Esophagus (tissue), 2 donors: ENCODE data around the gene RHO. TPM values are rescaled to one million over a fixed set of nuclear protein-coding genes. Genes with fewer than 3 reads are reported as not detected.
A peak's percentile ranks its signal among the peaks of the same experiment; 100 is the strongest.

Experiments
- H3K27ac ChIP-seq, 2 donors: one replicate each; pipeline ENCODE4 v1.5.1; 2013; ENCODE audit warnings: low read depth in 2 of 2, mild to moderate bottlenecking in 2 of 2, inconsistent platforms in 1 of 2, low read length in 1 of 2, moderate library complexity in 1 of 2
- H3K27me3 ChIP-seq, 2 donors: one replicate each; pipeline ENCODE4 v1.6.1; 2013; ENCODE audit warnings: low read length in 2 of 2, control low read depth in 1 of 2, mild to moderate bottlenecking in 1 of 2; ENCODE audit not compliant: insufficient read depth in 2 of 2, control insufficient read depth in 1 of 2
- H3K36me3 ChIP-seq, 2 donors: one replicate each; pipeline ENCODE4 v1.6.1; 2013; ENCODE audit warnings: low read length in 1 of 2; ENCODE audit not compliant: control insufficient read depth in 2 of 2, insufficient read depth in 2 of 2
- H3K4me1 ChIP-seq, 2 donors: one replicate each; pipeline ENCODE4 v1.6.1; 2013; ENCODE audit warnings: low read length in 1 of 2; ENCODE audit not compliant: control insufficient read depth in 2 of 2, insufficient read depth in 2 of 2
- H3K4me3 ChIP-seq, 2 donors: one replicate each; pipeline ENCODE4 v1.5.1; 2013; ENCODE audit warnings: low read length in 2 of 2, mild to moderate bottlenecking in 2 of 2, low read depth in 1 of 2, moderate library complexity in 1 of 2
- H3K9me3 ChIP-seq, 2 donors: one replicate each; pipeline ENCODE4 v1.6.1; 2013; ENCODE audit warnings: mild to moderate bottlenecking in 2 of 2, low read depth in 1 of 2, low read length in 1 of 2, moderate library complexity in 1 of 2; ENCODE audit not compliant: control insufficient read depth in 2 of 2, insufficient read depth in 1 of 2
- WGBS, 2 donors: extraction: QIAGEN DNeasy Blood & Tissue Kit; methylation state at CpG; one replicate each; pipeline ENCODE4 v1.1.7; 2013; 5-methylcytosine and 5-hydroxymethylcytosine counted together
- polyA plus RNA-seq, 2 donors: library from polyadenylated mRNA; stranded (reverse); fragments of 200-250 nt; gene quantifications; one replicate each; pipeline ENCODE4 v1.2.3, GENCODE V29; 2013
- donor health status: healthy with polysubstance abuse.
- donor health status: Bipolar disorder and iron deficiency.

Gene RHO
- polyA plus RNA-seq, 2 donors: not detected

DNA sequence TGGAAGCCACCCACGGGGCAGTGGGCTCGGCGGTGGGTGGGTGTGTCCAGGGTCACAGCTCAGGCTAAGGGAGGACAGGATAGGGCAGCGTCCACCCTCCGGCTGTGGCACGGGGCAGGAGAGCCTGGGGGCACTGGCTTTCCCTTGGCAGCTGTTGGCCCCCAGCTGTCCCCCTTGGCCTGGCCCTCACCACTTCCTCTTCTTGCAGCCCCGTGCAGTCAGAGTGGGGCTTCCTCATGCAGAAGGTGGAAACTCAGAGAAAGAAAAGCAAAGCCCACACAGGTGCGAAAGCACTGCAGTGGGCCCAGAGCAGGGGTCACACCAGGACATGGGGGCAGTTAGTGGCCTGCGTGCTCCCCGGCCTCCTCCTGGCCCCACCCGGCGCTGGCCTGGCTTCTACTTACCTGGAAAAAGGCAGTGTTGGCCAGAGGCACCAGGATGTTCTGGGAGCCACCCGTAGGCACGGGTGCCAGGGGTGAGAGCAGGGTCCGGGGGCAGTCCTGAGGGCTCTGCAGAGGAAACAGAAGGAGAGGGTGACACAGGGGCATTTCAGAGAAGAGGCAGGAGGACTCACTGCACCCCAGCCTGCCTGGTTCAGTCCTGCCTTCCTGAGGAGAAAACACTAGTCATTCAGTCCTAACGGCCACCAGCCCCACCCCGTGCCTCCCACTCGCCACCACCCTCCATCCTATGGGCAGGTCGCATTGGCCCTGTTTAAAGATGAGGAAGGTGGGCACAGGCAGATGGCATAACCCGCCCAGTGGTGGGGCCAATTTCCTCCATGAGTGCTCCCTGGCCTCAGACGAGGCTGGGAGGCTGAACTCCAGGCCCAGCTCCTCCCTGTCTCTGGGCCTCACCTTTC is 49.7 kb downstream of the RHO start:
- WGBS, 2 donors: 71 to 72% methylated on average over 21 of the region's 21 CpGs
- Histone ChIP-seq H3K27me3 (no peaks in the 10 kb centered on the region), H3K27ac (peak overlapping the region; percentile 38 to 66), H3K4me3 (no peak overlapping the region), H3K4me1 (peaks cover 2 to 14% of the 10 kb centered on the region in 2 donors), H3K36me3 (peaks cover 0 to 7% of the 10 kb centered on the region in 2 donors), H3K9me3 (no peaks in the 10 kb centered on the region)

DNA sequence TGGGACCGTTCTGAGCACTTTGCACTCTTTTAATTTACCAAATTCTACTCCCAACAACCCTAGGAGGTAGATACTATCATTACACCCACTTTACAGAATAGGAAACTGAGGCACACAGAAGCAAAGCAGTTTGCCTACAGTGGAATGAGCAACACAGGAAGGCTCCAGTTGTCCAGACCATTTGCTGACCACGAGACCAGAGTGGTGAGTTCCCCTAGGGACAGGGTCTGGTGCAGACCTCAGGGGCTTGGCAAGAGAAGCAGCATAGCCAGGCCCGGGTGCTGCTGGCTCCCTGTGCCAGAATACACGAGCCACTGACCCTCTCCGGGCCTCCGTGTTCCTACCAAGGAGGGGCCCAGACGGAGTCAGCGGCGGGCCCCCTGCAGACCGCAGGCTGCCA is 51.6 kb downstream of the RHO start:
- 86% methylated on average over 10 of the region's 10 CpGs for WGBS, 2 donors
- Histone ChIP-seq H3K36me3 (peaks cover 0 to 7% of the 10 kb centered on the region in 2 donors), H3K4me3 (no peak overlapping the region), H3K9me3 (no peaks in the 10 kb centered on the region), H3K4me1 (peaks cover 2 to 14% of the 10 kb centered on the region in 2 donors), H3K27me3 (no peaks in the 10 kb centered on the region), H3K27ac (no peak overlapping the region)

DNA sequence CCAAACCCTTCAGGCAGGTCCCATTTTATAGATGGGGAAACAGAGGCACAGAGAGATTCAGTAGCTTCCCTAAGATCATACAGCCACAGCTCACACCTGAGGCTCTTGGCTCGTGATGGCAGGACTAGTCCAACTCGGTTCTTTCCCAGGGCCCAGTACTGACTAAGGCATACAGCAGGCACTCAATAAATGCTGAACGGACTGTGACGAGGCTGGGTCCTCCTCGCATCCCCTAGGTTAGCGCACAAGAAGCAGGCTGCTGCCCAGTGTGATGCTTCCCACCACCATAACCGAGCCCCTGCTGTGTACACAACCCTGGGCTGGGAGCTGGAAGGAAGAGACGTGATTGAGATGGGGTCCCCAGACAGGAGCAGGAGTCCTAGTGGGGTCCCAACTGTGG is 53.2 kb downstream of the RHO start:
- no peak overlapping the region for H3K4me3 ChIP-seq
- H3K36me3 ChIP-seq: peaks cover 3 to 10% of the 10 kb centered on the region in 2 donors
- no peaks in the 10 kb centered on the region for H3K9me3 ChIP-seq
- no peak overlapping the region for H3K27ac ChIP-seq
- WGBS, 2 donors: 93% methylated on average over 8 of the region's 8 CpGs
- H3K4me1 ChIP-seq: peaks cover 2 to 11% of the 10 kb centered on the region in 2 donors
- H3K27me3 ChIP-seq: no peaks in the 10 kb centered on the region

DNA sequence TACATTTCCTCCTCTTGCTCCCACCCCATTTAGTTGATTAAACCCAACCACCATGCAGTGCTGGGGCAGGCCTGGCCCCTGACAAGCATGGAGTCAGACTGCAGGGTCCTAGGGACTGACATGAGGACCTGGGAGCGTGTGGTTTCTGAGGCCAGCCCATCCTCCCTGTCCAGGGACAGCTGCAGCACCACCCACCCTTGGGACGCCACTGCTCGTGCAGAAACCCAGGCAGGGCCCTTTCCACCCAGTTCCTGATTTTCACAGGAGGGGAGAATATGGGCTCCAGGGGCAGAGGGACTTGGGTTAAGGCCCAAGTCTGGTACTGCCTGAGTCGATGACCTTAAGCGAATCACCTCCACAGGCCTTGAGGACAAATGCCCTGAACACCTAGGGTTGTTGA is 54.4 kb downstream of the RHO start:
- no peak overlapping the region for H3K27ac ChIP-seq
- no peaks in the 10 kb centered on the region for H3K27me3 ChIP-seq
- H3K36me3 ChIP-seq: peaks cover 3 to 10% of the 10 kb centered on the region in 2 donors
- peaks cover 0 to 11% of the 10 kb centered on the region in 2 donors for H3K4me1 ChIP-seq
- no peaks in the 10 kb centered on the region for H3K9me3 ChIP-seq
- H3K4me3 ChIP-seq: no peak overlapping the region
- 91 to 92% methylated on average over 5 of the region's 5 CpGs for WGBS, 2 donors

DNA sequence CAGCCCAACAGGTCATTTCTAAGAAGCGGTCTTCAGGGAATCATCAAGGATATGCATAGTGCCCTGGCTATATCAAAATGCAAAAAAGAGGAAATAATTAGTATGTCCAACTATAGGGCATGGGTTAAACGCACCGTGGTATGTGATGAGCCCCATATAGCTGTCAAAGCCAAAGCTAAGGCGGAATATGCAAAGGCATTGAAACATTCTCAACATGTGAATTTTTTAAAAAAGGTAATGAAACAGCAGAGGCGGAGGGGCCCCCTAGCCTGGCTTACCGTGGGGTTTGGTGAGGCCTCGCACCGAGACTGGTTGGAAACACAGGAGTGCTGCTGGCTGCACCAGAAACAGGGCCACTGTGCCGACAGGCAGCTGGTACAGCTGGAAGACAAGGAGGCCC is 54.9 kb downstream of the RHO start:
- 90 to 92% methylated on average over 9 of the region's 9 CpGs for WGBS, 2 donors
- Histone ChIP-seq H3K27ac (no peak overlapping the region), H3K36me3 (peaks cover 3 to 10% of the 10 kb centered on the region in 2 donors), H3K4me1 (peaks cover 0 to 7% of the 10 kb centered on the region in 2 donors), H3K4me3 (no peak overlapping the region), H3K27me3 (no peaks in the 10 kb centered on the region), H3K9me3 (no peaks in the 10 kb centered on the region)

DNA sequence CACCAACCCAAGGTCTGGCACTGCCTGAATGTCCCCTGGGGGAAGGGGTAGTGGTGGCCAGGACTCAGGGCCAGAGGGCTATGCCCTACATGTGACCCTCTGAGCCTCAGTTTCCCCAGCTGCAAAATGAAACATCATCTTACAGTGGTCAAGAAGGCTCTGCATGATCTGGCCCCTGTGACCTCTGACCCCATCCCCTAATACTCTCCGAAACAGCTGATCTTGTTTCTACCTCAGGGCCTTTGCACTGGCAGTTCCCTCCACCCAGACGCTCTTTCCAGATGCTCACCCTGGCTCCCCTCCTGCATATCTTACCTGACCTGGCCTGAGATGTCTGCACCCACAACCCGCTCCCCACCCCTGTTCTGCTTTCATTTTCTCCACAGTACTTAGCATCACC is 56.2 kb downstream of the RHO start:
- H3K27ac ChIP-seq: no peak overlapping the region
- H3K4me3 ChIP-seq: no peak overlapping the region
- H3K4me1 ChIP-seq: peaks cover 0 to 6% of the 10 kb centered on the region in 2 donors
- WGBS, 2 donors: 95% methylated on average over 3 of the region's 3 CpGs
- peaks cover 3 to 10% of the 10 kb centered on the region in 2 donors for H3K36me3 ChIP-seq
- H3K27me3 ChIP-seq: no peaks in the 10 kb centered on the region
- H3K9me3 ChIP-seq: no peaks in the 10 kb centered on the region

Other genes with a start within 250 kb of the RHO start
- gene HMCES, start 249.8 kb upstream of the RHO start, polyA plus RNA-seq: 10 to 100 TPM; 26.3 to 31.3 TPM
- gene EFCAB12, start 100.0 kb upstream of the RHO start, polyA plus RNA-seq: under 1 TPM; 0.02 to 0.08 TPM
- 10 to 100 TPM in 1 of 2 donors, 1 to 10 TPM in 1; 6.2 to 13.4 TPM for gene MBD4, start 88.7 kb upstream of the RHO start, polyA plus RNA-seq
- 1 to 10 TPM; 5.5 to 6.2 TPM for gene IFT122, start 88.4 kb upstream of the RHO start, polyA plus RNA-seq
- gene H1-8, start 14.5 kb downstream of the RHO start, polyA plus RNA-seq: not detected
- gene PLXND1, start 78.0 kb downstream of the RHO start, polyA plus RNA-seq: 10 to 100 TPM; 15.8 to 18.7 TPM